ENCODE results near the gene TIMM8B. TPM values are rescaled to one million over a fixed set of nuclear protein-coding genes. Genes with fewer than 3 reads are reported as not detected.

TIMM8B gene
- total and polyA plus RNA-seq, 12 donors = 23.8 to 304 (median 78.3) TPM

GRCh38 chr11:112042161-112042960 is 44.2 kb downstream of the TIMM8B start:
- 50 to 60% (median 51%) methylated on average over 6 of the region's 6 CpGs for WGBS, 4 donors
- TF ChIP-seq POLR2A (IDR thresholded peaks at IDR 0.05) (no peak), CTCF (IDR thresholded peaks at IDR 0.05) (no peak)
- Histone ChIP-seq H3K27ac (no peak overlapping the region), H3K4me1 (replicated peaks in 1 of 2) (no peaks in the 10 kb centered on the region), H3K36me3 (replicated peaks in 1 of 2) (peaks cover 0 to 51% of the 10 kb centered on the region in 2 donors), H3K9me3 (replicated peaks in 1 of 3) (no peaks in the 10 kb centered on the region), H3K4me3 (no peak overlapping the region), H3K27me3 (no peaks in the 10 kb centered on the region)
- no peak for DNase-seq
- intact Hi-C loops (cut with DNase I) = no loop called here

GRCh38 chr11:112037527-112037926 is 49.0 kb downstream of the TIMM8B start:
- Histone ChIP-seq H3K27me3 (no peaks in the 10 kb centered on the region), H3K4me3 (no peak overlapping the region), H3K9me3 (replicated peaks in 1 of 3) (no peaks in the 10 kb centered on the region), H3K27ac (no peak overlapping the region), H3K4me1 (replicated peaks in 1 of 2) (no peaks in the 10 kb centered on the region), H3K36me3 (replicated peaks in 1 of 2) (peaks cover 0 to 58% of the 10 kb centered on the region in 2 donors)
- TF ChIP-seq CTCF (IDR thresholded peaks at IDR 0.05) (no peak), POLR2A (IDR thresholded peaks at IDR 0.05) (no peak)
- intact Hi-C loops (cut with DNase I) = no loop called here
- no peak for DNase-seq

Small RNA genes lying within 50 kb of the gene (small RNA-seq; reads per million reads assigned to genes)
- 0 reads per million in 2 donors for gene AP000907.3

Other genes with a start within 250 kb of the TIMM8B start
- gene ALG9, start 215.2 kb downstream of the TIMM8B start, total RNA-seq = 10 to 100 TPM; 23.6 to 40.7 (median 30.1) TPM
- 10 to 100 TPM; 43.8 to 53.6 (median 50.6) TPM for gene ALG9, start 215.2 kb downstream of the TIMM8B start, polyA plus RNA-seq
- 1 to 10 TPM; 2.3 to 6.3 (median 3.9) TPM for gene FDXACB1, start 207.6 kb downstream of the TIMM8B start, total RNA-seq
- 1 to 10 TPM; 2.6 to 4.2 (median 3.5) TPM for gene FDXACB1, start 207.6 kb downstream of the TIMM8B start, polyA plus RNA-seq
- 10 to 100 TPM; 26.6 to 60.7 (median 37.3) TPM for gene CFAP68, start 207.2 kb downstream of the TIMM8B start, total RNA-seq
- gene CFAP68, start 207.2 kb downstream of the TIMM8B start, polyA plus RNA-seq = 10 to 100 TPM; 46.5 to 80.4 (median 59.6) TPM
- 10 to 100 TPM in 8 of 9 donors, 1 to 10 TPM in 1; 6.8 to 87.7 (median 52.3) TPM for gene CRYAB, start 175.0 kb downstream of the TIMM8B start, total RNA-seq
- gene CRYAB, start 175.0 kb downstream of the TIMM8B start, polyA plus RNA-seq = 100 to 1,000 TPM in 1 of 3 donors, 10 to 100 TPM in 2; 77.8 to 108 (median 99.0) TPM
- gene HSPB2, start 174.0 kb downstream of the TIMM8B start, total RNA-seq = 1 to 10 TPM in 4 of 9 donors, under 1 TPM in 3, not detected in 2; 0.55 to 2.3 (median 1.2) TPM
- gene HSPB2, start 174.0 kb downstream of the TIMM8B start, polyA plus RNA-seq = 1 to 10 TPM in 2 of 3 donors, under 1 TPM in 1; 0.51 to 6.1 (median 3.9) TPM
- gene C11orf52, start 167.8 kb downstream of the TIMM8B start, total RNA-seq = 1 to 10 TPM in 5 of 9 donors, under 1 TPM in 2, not detected in 2; 0.53 to 4.2 (median 2.5) TPM
- 1 to 10 TPM in 2 of 3 donors, under 1 TPM in 1; 0.68 to 1.9 (median 1.7) TPM for gene C11orf52, start 167.8 kb downstream of the TIMM8B start, polyA plus RNA-seq
- gene DIXDC1, start 149.4 kb downstream of the TIMM8B start, total RNA-seq = 10 to 100 TPM; 14.8 to 56.0 (median 46.5) TPM
- gene DIXDC1, start 149.4 kb downstream of the TIMM8B start, polyA plus RNA-seq = 10 to 100 TPM in 2 of 3 donors, 1 to 10 TPM in 1; 7.9 to 30.1 (median 11.5) TPM
- 10 to 100 TPM; 18.9 to 95.1 (median 28.7) TPM for gene DLAT, start 61.3 kb downstream of the TIMM8B start, total RNA-seq
- gene DLAT, start 61.3 kb downstream of the TIMM8B start, polyA plus RNA-seq = 10 to 100 TPM in 1 of 3 donors, 1 to 10 TPM in 2; 7.6 to 75.3 (median 8.1) TPM
- gene PIH1D2, start 12.7 kb downstream of the TIMM8B start, total RNA-seq = 1 to 10 TPM in 8 of 9 donors, under 1 TPM in 1; 0.91 to 3.7 (median 2.3) TPM
- gene PIH1D2, start 12.7 kb downstream of the TIMM8B start, polyA plus RNA-seq = 1 to 10 TPM; 2.1 to 3.3 (median 2.2) TPM
- gene NKAPD1, start 12.5 kb downstream of the TIMM8B start, total RNA-seq = 10 to 100 TPM in 8 of 9 donors, 1 to 10 TPM in 1; 9.8 to 40.5 (median 17.1) TPM
- 10 to 100 TPM in 2 of 3 donors, 1 to 10 TPM in 1; 9.8 to 34.5 (median 10.3) TPM for gene NKAPD1, start 12.5 kb downstream of the TIMM8B start, polyA plus RNA-seq
- gene SDHD, start 117 bp upstream of the TIMM8B start, total RNA-seq = 100 to 1,000 TPM in 8 of 9 donors, 10 to 100 TPM in 1; 66.8 to 149 (median 119) TPM
- gene SDHD, start 117 bp upstream of the TIMM8B start, polyA plus RNA-seq = 100 to 1,000 TPM in 1 of 3 donors, 10 to 100 TPM in 2; 47.6 to 128 (median 65.0) TPM
- gene IL18, start 77.3 kb upstream of the TIMM8B start, total RNA-seq = 10 to 100 TPM in 5 of 9 donors, 1 to 10 TPM in 3, under 1 TPM in 1; 0.72 to 49.4 (median 11.9) TPM
- 10 to 100 TPM in 2 of 3 donors, 1 to 10 TPM in 1; 5.3 to 25.9 (median 11.8) TPM for gene IL18, start 77.3 kb upstream of the TIMM8B start, polyA plus RNA-seq
- gene TEX12, start 80.6 kb upstream of the TIMM8B start, total RNA-seq = under 1 TPM in 1 of 9 donors, not detected in 8; 0.11 TPM
- under 1 TPM in 1 of 3 donors, not detected in 2; 0.07 TPM for gene TEX12, start 80.6 kb upstream of the TIMM8B start, polyA plus RNA-seq
- 10 to 100 TPM; 26.0 to 72.6 (median 48.0) TPM for gene BCO2, start 88.8 kb upstream of the TIMM8B start, total RNA-seq
- 100 to 1,000 TPM in 1 of 3 donors, 10 to 100 TPM in 2; 40.4 to 139 (median 91.1) TPM for gene BCO2, start 88.8 kb upstream of the TIMM8B start, polyA plus RNA-seq
- 100 to 1,000 TPM in 3 of 9 donors, 10 to 100 TPM in 6; 47.2 to 390 (median 71.9) TPM for gene PTS, start 139.7 kb upstream of the TIMM8B start, total RNA-seq
- gene PTS, start 139.7 kb upstream of the TIMM8B start, polyA plus RNA-seq = 100 to 1,000 TPM in 2 of 3 donors, 10 to 100 TPM in 1; 84.7 to 146 (median 134) TPM
- not detected for gene PLET1, start 174.1 kb upstream of the TIMM8B start, total RNA-seq
- not detected for gene PLET1, start 174.1 kb upstream of the TIMM8B start, polyA plus RNA-seq

Measured in adrenal gland (tissue), 12 donors.